ENCODE measurements around the gene DNAAF5. TPM values are rescaled to one million over a fixed set of nuclear protein-coding genes. Genes with fewer than 3 reads are reported as not detected.

The DNAAF5 gene
- polyA plus RNA-seq, 1 experiment = 27.0 TPM

GRCh38 chr7:824664-825063 lies 98.2 kb downstream of the DNAAF5 start:
- ChIA-PET CTCF (interaction anchor here (0.7 to 1.4 kb wide), 2 partner anchors 9 to 113 kb away, joined by 3 to 5 read pairs; no protein-coding TSS in a partner anchor), POLR2A (no interaction called here)
- DNase-seq (ENCODE audit: low read depth) = no peak
- no peak for TF ChIP-seq CTCF (IDR thresholded peaks at IDR 0.05; ENCODE audit: insufficient read depth, low read depth, low read length)
- H3K36me3 ChIP-seq (ENCODE audit: control insufficient read depth, insufficient read depth, low read length) = peaks cover 1% of the 10 kb centered on the region
- H3K27me3 ChIP-seq (ENCODE audit: control insufficient read depth, insufficient read depth, low read length) = no peaks in the 10 kb centered on the region
- no peak overlapping the region for H3K4me3 ChIP-seq (ENCODE audit: low read depth, low read length)

- no peak for TF ChIP-seq CTCF (IDR thresholded peaks at IDR 0.05; ENCODE audit: insufficient read depth, low read depth, low read length)
- ChIA-PET CTCF (interaction anchor here (1.4 kb wide), 1 partner anchor 9 kb away, joined by 5 read pairs; no protein-coding TSS in a partner anchor), POLR2A (no interaction called here)
- H3K36me3 ChIP-seq (ENCODE audit: control insufficient read depth, insufficient read depth, low read length) = peaks cover 1% of the 10 kb centered on the region
- no peaks in the 10 kb centered on the region for H3K27me3 ChIP-seq (ENCODE audit: control insufficient read depth, insufficient read depth, low read length)
- DNase-seq (ENCODE audit: low read depth) = peak; percentile 42
- no peak overlapping the region for H3K4me3 ChIP-seq (ENCODE audit: low read depth, low read length)
Observed at GRCh38 chr7:825386-825785, 98.9 kb downstream of the DNAAF5 start.

DNA sequence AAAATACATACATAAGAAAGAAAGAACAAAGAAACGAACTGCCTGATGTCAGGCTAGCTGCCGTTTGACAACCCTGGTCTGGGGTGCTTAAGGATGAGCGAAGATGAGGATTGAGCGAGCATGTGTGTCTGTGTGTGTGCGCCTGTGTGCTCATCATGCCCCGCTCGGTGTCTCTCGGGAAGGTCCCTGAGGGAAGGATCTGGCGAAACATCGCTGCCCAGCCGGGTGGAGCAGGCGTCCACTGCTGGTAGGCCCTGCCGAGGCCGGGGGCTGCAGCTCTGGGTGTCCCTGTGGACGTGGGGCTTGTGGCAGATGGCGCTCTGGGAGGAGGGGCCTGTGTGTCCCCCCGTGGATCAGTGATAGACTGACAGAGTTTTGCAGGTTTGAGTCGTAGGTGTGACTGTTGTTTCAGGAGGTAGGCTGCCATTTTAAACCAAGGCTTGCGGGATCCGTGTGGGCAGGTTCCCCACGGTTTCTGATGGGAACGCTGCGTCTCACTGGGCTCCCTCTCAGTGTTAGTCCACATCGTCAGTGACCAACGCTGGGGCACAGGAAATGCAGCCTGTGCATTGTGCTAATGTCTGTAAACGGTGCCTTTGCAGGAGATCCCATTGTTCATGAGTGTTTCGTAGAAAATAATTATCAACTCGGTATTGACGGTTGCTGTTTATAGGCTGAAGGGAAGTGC lies 99.9 kb downstream of the DNAAF5 start:
- TF ChIP-seq CTCF (IDR thresholded peaks at IDR 0.05; ENCODE audit: insufficient read depth, low read depth, low read length) = no peak
- ChIA-PET POLR2A (no interaction called here), CTCF (interaction anchor here (0.7 kb wide), 1 partner anchor 8 kb away, joined by 3 read pairs; no protein-coding TSS in a partner anchor)
- no peak for DNase-seq (ENCODE audit: low read depth)
- no peaks in the 10 kb centered on the region for H3K27me3 ChIP-seq (ENCODE audit: control insufficient read depth, insufficient read depth, low read length)
- no peak overlapping the region for H3K4me3 ChIP-seq (ENCODE audit: low read depth, low read length)
- H3K36me3 ChIP-seq (ENCODE audit: control insufficient read depth, insufficient read depth, low read length) = peaks cover 1% of the 10 kb centered on the region

DNA sequence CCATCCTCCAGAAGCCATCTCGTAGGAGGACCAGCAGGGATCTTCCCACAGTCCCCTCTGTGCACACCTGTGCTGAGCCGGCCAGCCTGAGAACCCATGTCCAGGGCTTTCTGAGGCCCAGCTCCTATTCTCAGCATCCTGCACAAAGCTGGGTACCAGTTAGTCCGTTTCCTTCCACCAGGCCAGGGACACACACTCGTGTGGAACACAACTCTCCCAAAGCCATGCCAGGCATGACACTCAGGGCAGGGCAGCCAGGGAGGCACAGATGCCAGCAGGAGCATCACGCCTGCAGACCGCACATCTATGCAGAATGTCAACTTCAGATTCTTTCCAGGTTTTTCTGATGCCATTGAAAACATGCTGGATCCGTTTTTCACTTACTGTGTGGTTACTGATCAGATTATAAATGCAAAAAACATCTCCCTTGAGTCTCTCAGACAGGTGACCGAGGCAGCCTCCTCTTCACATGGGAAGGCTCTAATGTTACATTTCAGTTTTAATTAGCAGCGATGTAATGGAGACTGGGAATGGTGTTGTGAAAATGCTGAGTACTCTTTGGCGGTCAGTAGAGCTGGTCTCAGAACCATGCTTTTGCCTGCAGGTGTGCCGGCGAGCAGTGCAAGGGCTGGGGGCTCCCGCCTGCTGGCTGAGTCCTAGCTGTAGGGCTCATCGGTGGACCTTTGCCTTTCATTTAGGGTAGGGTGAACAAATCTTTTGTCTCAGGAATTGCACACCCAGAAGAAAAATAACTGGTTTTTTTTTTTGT lies 102.5 kb downstream of the DNAAF5 start:
- Histone ChIP-seq H3K36me3 (ENCODE audit: control insufficient read depth, insufficient read depth, low read length) (peaks cover 1% of the 10 kb centered on the region; the same call in 1 of the 2 replicates), H3K27me3 (ENCODE audit: control insufficient read depth, insufficient read depth, low read length) (no peaks in the 10 kb centered on the region), H3K4me3 (ENCODE audit: low read depth, low read length) (no peak overlapping the region)
- ChIA-PET POLR2A (no interaction called here), CTCF (interaction anchor here (0.7 to 1.4 kb wide), 3 partner anchors 8 to 38 kb away, joined by 3 to 5 read pairs (median 3); no protein-coding TSS in a partner anchor)
- DNase-seq (ENCODE audit: low read depth) = no peak
- TF ChIP-seq CTCF (IDR thresholded peaks at IDR 0.05; ENCODE audit: insufficient read depth, low read depth, low read length) = no peak

DNA sequence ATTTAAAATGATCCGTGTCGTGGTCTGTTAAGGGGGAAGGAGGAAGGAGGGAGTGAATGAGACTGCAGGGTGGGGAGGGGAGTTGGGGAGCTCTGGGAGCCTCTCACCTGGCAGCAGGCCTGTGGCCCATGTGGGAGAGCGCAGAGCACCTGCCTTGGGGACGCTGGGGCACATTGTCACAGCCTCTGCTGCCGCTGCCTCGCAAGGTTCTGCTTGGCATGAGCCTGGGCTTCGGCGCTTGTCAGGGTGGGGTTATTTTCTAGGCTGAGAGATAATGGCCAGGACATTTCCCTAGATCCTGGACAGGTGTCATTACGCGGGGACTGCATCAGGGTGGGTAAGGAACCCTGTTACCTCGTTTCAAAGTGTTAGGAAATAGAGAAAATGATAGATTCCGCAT lies 103.6 kb downstream of the DNAAF5 start:
- Histone ChIP-seq H3K27me3 (ENCODE audit: control insufficient read depth, insufficient read depth, low read length) (no peaks in the 10 kb centered on the region), H3K36me3 (ENCODE audit: control insufficient read depth, insufficient read depth, low read length) (peaks cover 3% of the 10 kb centered on the region), H3K4me3 (ENCODE audit: low read depth, low read length) (no peak overlapping the region)
- no peak for DNase-seq (ENCODE audit: low read depth)
- ChIA-PET CTCF (no interaction called here), POLR2A (no interaction called here)
- TF ChIP-seq CTCF (IDR thresholded peaks at IDR 0.05; ENCODE audit: insufficient read depth, low read depth, low read length) = no peak

Data from BJ (cell line).